Activated T-cell treated with anti-CD3 and anti-CD28 coated beads, Interleukin-2, amount 50 U/mL, for 1 hour (primary cell): Measurements from ENCODE around the gene DRD2.

ENCODE experiments used
- DNase-seq: peaks from one replicate; pipeline ENCODE4 v3.0.0-alpha.2; 2020

DRD2 gene

GRCh38 chr11:113440816-113441215, 34.4 kb downstream of the DRD2 start:
- DNase-seq: no peak

- DNase-seq: no peak
Observed at GRCh38 chr11:113436672-113437252, 38.4 kb downstream of the DRD2 start.

- DNase-seq: no peak
Observed at GRCh38 chr11:113435190-113435968, 39.8 kb downstream of the DRD2 start.

GRCh38 chr11:113431746-113432145, 43.5 kb downstream of the DRD2 start:
- no peak for DNase-seq

- no peak for DNase-seq
Observed at GRCh38 chr11:113426686-113427085, 48.5 kb downstream of the DRD2 start.

GRCh38 chr11:113420808-113421207, 54.4 kb downstream of the DRD2 start:
- DNase-seq: no peak

GRCh38 chr11:113419454-113420003, 55.7 kb downstream of the DRD2 start:
- DNase-seq: no peak

GRCh38 chr11:113417428-113417827, 57.8 kb downstream of the DRD2 start:
- no peak for DNase-seq

- DNase-seq: no peak
Observed at GRCh38 chr11:113415343-113415742, 59.9 kb downstream of the DRD2 start.

- no peak for DNase-seq
Observed at GRCh38 chr11:113412675-113413074, 62.5 kb downstream of the DRD2 start.

- no peak for DNase-seq
Observed at GRCh38 chr11:113411536-113411935, 63.7 kb downstream of the DRD2 start.

- DNase-seq: no peak
Observed at GRCh38 chr11:113410414-113411135, 64.6 kb downstream of the DRD2 start.

GRCh38 chr11:113409526-113409925, 65.7 kb downstream of the DRD2 start:
- DNase-seq: no peak

GRCh38 chr11:113408887-113409286, 66.3 kb downstream of the DRD2 start:
- DNase-seq: no peak

- DNase-seq: no peak
Observed at GRCh38 chr11:113408206-113408605, 67.0 kb downstream of the DRD2 start.

- no peak for DNase-seq
Observed at GRCh38 chr11:113407163-113407562, 68.0 kb downstream of the DRD2 start.

- no peak for DNase-seq
Observed at GRCh38 chr11:113405724-113406478, 69.3 kb downstream of the DRD2 start.

GRCh38 chr11:113404859-113405430, 70.3 kb downstream of the DRD2 start:
- no peak for DNase-seq

GRCh38 chr11:113401718-113402117, 73.5 kb downstream of the DRD2 start:
- no peak for DNase-seq

GRCh38 chr11:113400631-113401230, 74.5 kb downstream of the DRD2 start:
- DNase-seq: no peak

- DNase-seq: no peak
Observed at GRCh38 chr11:113398669-113399430, 76.3 kb downstream of the DRD2 start.
